GM21381 (cell line): ENCODE results near the gene SLC17A9.
"Not testable (repeated sequence)": the region's sequence is repeated elsewhere in the genome, so short reads cannot be mapped to it uniquely, and the experiment has no call there.

ENCODE experiments used
- ATAC-seq: cut with Tn5 transposase; IDR thresholded peaks from one replicate; pipeline ENCODE4 v1.9.1; 2021; ENCODE audit warnings: mild to moderate bottlenecking, moderate library complexity; ENCODE audit not compliant: unreplicated experiment

The SLC17A9 gene

GRCh38 chr20:62920039-62920645, 32.4 kb upstream of the SLC17A9 start:
- ATAC-seq = no peak

- no peak for ATAC-seq
These were observed 31.3 kb upstream of the SLC17A9 start for GRCh38 chr20:62921119-62921687.

DNA sequence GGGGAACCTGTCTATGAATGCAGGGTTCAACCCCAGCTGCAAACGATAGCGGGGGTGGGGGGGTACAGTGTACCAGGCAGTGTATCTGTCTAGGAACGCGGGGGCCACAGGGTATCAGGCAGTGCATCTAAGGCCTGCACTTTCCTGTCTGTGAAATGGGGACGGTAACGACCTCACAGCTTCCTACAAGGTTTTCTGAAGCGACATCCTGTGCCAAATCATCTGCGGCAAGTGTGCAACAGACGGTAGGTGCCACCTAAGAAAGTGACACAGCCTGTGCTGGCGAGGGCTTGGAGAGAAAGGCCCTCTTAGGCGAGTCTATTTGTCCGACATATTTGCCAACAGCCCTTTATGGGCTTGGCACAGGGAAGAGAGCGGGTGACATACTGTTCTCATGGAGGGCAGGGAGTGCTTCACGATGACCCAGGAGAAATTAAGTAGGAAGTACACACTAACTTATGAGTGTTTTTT, 30.0 kb upstream of the SLC17A9 start:
- ATAC-seq = no peak

GRCh38 chr20:62923059-62923668, 29.3 kb upstream of the SLC17A9 start:
- ATAC-seq = not testable (repeated sequence)

DNA sequence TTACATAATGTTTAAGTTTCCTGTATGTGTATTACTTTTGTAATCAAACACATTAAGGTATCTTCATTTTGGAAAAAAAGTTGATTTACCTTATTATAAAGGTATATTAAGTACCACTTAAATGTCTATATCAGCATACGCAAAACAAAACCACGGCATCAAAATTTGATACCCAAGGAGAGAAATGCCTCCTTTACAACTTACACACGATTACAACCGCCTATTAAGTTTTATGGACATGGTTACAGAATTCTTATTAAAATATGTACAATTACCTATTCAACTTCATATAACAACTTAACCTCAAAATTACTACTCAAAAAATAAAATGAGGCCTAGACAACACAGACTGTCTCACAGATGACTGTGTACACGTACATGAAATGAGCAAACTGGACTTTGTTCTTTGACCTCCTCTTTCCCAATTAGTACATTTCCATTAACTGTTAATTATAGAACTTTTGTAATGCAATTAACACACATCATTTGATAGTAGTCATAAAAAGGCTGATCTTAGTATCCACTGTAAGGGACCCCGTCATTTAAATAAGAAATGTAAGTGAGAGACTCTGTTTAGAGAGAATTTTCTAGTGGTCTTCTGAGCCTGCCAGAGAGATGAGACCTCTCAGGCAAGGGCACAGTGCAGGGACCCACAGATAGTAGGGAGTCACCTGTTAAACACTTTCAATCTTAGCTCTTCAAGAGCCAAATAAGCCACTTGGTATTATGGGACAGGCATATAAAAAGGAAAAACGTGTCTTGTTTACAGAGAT, 28.7 kb upstream of the SLC17A9 start:
- no peak for ATAC-seq

GRCh38 chr20:62924442-62925075, 27.9 kb upstream of the SLC17A9 start:
- ATAC-seq = no peak

DNA sequence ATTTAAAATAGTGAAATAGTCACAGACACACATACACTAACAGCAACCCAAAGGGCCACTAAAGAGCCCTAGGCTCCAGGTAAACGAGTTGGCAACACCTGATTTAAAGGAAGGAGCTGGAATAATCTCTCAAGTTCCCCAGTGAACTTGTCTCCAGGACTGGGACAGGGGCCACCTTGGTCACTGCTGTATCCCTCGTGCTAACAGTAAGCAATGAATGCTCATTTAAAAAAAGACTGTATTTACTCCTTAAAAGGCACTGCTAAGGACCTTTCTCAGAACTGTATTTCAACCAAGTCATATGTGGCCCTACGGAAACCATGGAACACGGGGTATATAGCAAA, 27.5 kb upstream of the SLC17A9 start:
- no peak for ATAC-seq

DNA sequence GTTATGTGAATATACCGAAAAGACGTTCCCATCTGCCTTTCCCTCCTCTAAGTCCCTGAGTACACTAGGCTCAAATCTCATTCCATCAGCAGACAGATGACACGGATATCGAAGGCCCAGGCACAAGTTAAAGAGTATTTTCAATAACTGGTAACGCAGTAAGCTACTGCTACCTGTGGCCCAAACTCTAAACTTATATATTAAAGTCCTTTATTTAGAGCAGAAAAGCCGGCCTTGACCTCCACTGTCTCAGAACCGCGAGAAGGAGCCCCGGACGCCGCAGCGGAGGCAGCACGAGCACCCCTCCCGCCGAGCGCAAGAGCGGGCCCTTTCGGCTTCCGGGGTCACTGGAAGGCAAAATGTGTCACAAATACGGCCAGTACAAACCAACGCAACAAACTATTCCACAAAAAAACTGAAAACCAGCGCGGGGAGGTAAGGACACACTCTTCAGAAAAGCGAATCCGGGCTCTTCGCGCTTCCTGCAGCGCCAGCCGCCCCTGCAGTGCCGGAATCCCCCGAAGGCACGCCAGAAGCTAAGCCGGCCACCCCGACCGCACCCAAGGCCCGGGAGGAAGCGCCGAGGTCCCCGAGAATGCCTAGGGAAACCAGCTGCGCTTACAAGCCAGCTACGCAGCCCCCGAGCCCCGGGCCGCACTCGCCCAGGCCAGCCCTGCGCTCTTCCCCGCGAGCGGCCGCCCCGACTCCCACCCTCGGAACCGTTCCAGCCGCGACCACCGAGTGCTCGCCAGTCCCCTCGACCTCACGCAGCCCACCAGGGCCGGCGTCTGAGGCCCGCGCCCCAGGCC, 26.9 kb upstream of the SLC17A9 start:
- ATAC-seq = peak; percentile 2

GRCh38 chr20:62926229-62927127, 26.0 kb upstream of the SLC17A9 start, which contains the start of gene DIDO1:
TSS of gene DIDO1 (minus strand) at chr20:62926505.
- ATAC-seq = peak; percentile 64

GRCh38 chr20:62927128-62927705, 25.3 kb upstream of the SLC17A9 start:
- ATAC-seq = no peak

GRCh38 chr20:62928246-62928939, 24.1 kb upstream of the SLC17A9 start:
- ATAC-seq = no peak

DNA sequence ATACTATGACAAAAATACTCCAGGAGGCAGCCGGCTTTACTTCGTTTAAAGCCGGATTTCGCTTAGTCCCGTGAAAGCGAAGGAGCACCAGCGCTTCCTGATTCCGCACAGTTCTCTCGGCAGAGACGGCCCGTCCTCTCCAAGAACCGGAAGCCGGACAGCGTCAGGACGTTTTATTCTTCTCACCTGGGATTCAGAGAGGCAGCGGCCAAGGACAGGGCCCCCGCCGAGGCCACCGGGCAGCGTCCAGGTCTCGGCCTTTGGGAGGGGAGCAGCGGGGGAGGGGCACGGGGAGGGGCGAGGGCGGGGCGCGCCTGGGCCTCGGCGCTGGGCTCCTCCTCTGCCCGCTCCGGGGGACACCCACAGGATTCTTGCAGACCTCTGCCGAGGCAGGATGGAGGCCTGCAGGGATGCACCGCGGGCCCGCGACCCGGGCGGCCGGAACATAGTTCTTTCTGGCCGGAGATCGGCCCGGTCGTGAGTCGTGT, 23.4 kb upstream of the SLC17A9 start:
- no peak for ATAC-seq

DNA sequence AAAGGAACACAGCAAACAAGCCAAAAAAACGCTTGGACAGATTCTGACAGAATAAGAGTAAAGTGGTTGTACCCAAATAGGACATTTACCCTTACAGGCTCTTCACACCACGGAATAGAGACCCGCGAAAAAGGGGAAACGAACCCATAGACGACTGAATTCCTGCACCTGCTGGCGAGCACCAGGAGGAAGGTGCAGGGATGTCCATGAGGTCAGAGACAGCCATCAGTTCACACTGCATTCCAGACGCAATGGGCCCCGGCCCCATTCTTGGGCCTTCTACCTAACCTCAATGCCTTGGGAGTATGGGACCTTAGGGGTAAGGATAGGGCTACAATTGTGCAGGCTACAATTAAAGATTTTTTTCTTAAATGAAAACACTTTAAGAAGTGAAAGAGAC, 21.0 kb upstream of the SLC17A9 start:
- no peak for ATAC-seq

- no peak for ATAC-seq
These were observed 18.5 kb upstream of the SLC17A9 start for GRCh38 chr20:62933966-62934365.

- no peak for ATAC-seq
These were observed 17.1 kb upstream of the SLC17A9 start for GRCh38 chr20:62935204-62935967.

DNA sequence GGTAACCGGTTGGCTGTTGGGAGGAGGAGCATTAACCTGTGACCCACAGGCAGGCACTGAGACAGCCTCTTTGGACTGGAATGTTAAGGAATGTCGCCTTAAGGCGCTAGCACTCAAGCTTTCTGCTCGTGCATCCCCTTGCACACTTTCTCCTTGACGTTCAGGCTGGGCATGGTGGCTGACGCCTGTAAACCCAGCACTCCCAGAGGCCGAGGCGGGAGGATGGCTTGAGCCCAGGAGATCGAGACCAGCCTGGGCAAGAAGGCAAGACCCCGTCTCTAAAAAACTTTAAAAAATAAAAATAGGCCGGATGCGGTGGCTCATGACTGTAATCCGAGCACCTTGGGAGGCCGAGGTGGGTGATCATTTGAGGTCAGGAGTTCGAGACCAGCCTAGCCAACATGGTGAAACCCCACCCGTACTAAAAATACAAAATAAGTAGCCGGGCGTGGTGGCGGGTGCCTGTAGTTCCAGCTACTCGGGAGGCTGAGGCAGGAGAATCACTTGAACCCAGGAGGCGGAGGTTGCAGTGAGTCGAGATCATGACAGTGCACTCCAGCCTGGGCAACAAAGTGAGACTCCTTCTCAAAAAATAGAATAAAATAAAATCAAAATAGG, 16.4 kb upstream of the SLC17A9 start:
- no peak for ATAC-seq
